Measurements from ENCODE around the gene OR6B3. TPM values are rescaled to one million over a fixed set of nuclear protein-coding genes. Genes with fewer than 3 reads are reported as not detected.

OR6B3 gene
- total RNA-seq (2014; rRNA removed; shearing (Covaris generic); ENCODE audit: low replicate concordance): not detected in 2 replicates

DNA sequence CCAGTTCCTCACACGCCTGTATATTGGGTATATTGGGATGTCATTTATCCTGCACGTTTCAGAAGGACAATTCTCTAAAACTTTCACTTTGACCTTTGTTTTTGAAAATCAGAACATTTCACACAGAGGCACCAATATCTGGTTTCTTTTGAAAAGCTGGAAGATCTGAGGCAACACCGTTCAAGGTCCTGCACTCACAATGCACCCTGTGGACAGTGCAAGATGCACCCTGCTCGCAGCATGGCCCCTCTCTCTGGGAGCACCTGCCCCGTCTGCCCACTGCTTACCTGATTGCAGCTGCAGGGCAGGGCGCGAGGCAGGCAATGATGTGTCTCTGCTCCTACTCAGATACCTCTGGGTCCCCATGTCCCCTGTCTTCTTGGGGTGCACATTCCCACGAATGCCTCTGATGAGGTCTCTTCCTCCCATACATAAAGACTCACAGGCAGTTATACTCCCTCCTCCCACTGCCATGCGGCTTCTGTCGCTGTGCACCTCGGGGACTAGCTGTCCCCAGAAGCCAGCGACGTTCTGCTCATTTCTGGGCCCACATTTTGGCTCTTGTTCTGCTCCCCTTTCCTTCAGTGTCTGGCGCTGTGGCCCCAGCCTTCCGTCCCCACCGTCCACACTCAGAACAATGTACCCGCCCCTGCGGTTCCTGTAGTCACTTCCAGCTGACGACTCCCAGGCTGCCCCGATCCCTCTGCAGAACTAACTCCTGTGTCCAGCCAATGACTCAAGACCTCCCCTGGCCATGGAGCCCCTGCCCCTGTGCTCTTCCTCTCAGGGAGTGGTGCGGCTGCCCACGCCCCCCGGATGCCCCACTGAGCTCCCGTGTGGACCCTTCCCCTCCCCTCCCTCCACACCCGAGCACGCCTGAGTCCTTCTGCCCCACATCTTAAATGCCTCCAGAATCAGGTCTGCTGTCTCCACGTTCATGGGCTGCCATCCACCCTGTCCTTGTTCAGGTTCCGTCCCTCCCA is at the start of gene OR6B3:
TSS of gene OR6B3 (minus strand) at position 349 of the 983 bp plus-strand sequence.
- no peak within 1 kb of the TSS for H3K27ac ChIP-seq (ENCODE audit: low read length)
- H3K79me2 ChIP-seq (ENCODE audit: low read length): no peaks in the 10 kb centered on the region
- no peaks in the 10 kb centered on the region for H3K9me3 ChIP-seq (ENCODE audit: low read length)
- no peaks in the 10 kb centered on the region for H3K9me2 ChIP-seq (replicated peaks; ENCODE audit: insufficient read depth, low read length)
- H3K4me3 ChIP-seq (ENCODE audit: low read length): no peak within 1 kb of the TSS
- no peaks in the 10 kb centered on the region for H4K20me1 ChIP-seq (ENCODE audit: insufficient read depth, low read depth, low read length)
- no peak for DNase-seq
- peaks cover 7% of the 10 kb centered on the region for H3K4me1 ChIP-seq (ENCODE audit: low read length)
- H3K9ac ChIP-seq (ENCODE audit: low read length): no peak within 1 kb of the TSS
- no peaks in the 10 kb centered on the region; the same call in 1 of the 2 replicates for H3K27me3 ChIP-seq (ENCODE audit: low read length)
- H3K36me3 ChIP-seq (ENCODE audit: insufficient read depth, low read length): no peaks in the 10 kb centered on the region
- no peak within 1 kb of the TSS for H3K4me2 ChIP-seq (ENCODE audit: low read depth, low read length, poor library complexity, severe bottlenecking)
- H2AFZ ChIP-seq (ENCODE audit: low read length): no peak within 1 kb of the TSS

- no peak overlapping the region for H2AFZ ChIP-seq (ENCODE audit: low read length)
- H3K27ac ChIP-seq (ENCODE audit: low read length): no peak overlapping the region
- no peaks in the 10 kb centered on the region for H3K27me3 ChIP-seq (ENCODE audit: low read length)
- no peaks in the 10 kb centered on the region for H3K4me1 ChIP-seq (ENCODE audit: low read length)
- H3K9ac ChIP-seq (ENCODE audit: low read length): no peak overlapping the region
- H3K4me2 ChIP-seq (ENCODE audit: low read depth, low read length, poor library complexity, severe bottlenecking): no peak overlapping the region
- H3K36me3 ChIP-seq (ENCODE audit: insufficient read depth, low read length): no peaks in the 10 kb centered on the region
- no peaks in the 10 kb centered on the region for H4K20me1 ChIP-seq (ENCODE audit: insufficient read depth, low read depth, low read length)
- no peaks in the 10 kb centered on the region for H3K9me3 ChIP-seq (ENCODE audit: low read length)
- DNase-seq: no peak
- H3K9me2 ChIP-seq (replicated peaks; ENCODE audit: insufficient read depth, low read length): no peaks in the 10 kb centered on the region
- H3K79me2 ChIP-seq (ENCODE audit: low read length): no peaks in the 10 kb centered on the region
- no peak overlapping the region for H3K4me3 ChIP-seq (ENCODE audit: low read length)
Measured at GRCh38 chr2:240098349-240098748, 45.0 kb upstream of the OR6B3 start.

GRCh38 chr2:240095556-240096523 is 42.5 kb upstream of the OR6B3 start:
- Histone ChIP-seq H3K4me1 (ENCODE audit: low read length) (no peaks in the 10 kb centered on the region), H3K9me2 (replicated peaks; ENCODE audit: insufficient read depth, low read length) (no peaks in the 10 kb centered on the region), H3K36me3 (ENCODE audit: insufficient read depth, low read length) (no peaks in the 10 kb centered on the region), H3K27me3 (ENCODE audit: low read length) (no peaks in the 10 kb centered on the region), H3K79me2 (ENCODE audit: low read length) (no peaks in the 10 kb centered on the region), H3K9ac (ENCODE audit: low read length) (no peak overlapping the region), H4K20me1 (ENCODE audit: insufficient read depth, low read depth, low read length) (no peaks in the 10 kb centered on the region), H3K4me2 (ENCODE audit: low read depth, low read length, poor library complexity, severe bottlenecking) (no peak overlapping the region), H2AFZ (ENCODE audit: low read length) (no peak overlapping the region), H3K9me3 (ENCODE audit: low read length) (no peaks in the 10 kb centered on the region), H3K27ac (ENCODE audit: low read length) (no peak overlapping the region), H3K4me3 (ENCODE audit: low read length) (no peak overlapping the region)
- DNase-seq: no peak

DNA sequence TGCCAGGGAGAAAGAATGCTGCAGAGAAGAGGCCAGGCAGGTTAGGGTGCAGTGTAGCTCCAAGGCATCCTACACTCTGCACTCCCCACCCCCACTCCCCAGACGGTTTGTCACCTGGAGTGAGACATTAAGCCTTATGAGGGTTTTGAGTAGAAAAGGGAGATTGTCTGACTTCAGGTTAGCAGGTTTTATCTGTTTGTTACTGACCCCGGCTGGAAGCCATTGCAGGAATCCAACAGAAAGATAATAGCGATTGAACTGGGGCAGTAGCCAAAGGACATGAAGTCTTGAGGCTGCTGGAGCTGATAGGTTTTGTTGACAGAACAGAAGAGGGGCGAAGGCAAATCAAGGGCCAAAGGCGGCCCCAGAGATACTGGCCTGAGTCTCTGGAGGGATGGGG is 36.0 kb upstream of the OR6B3 start:
- no peak for DNase-seq
- H3K27ac ChIP-seq (ENCODE audit: low read length): no peak overlapping the region
- H3K9me3 ChIP-seq (ENCODE audit: low read length): peaks cover 6% of the 10 kb centered on the region
- no peak overlapping the region for H3K4me2 ChIP-seq (ENCODE audit: low read depth, low read length, poor library complexity, severe bottlenecking)
- no peaks in the 10 kb centered on the region for H3K79me2 ChIP-seq (ENCODE audit: low read length)
- no peak overlapping the region for H3K9ac ChIP-seq (ENCODE audit: low read length)
- H2AFZ ChIP-seq (ENCODE audit: low read length): no peak overlapping the region
- no peaks in the 10 kb centered on the region for H3K4me1 ChIP-seq (ENCODE audit: low read length)
- H3K9me2 ChIP-seq (replicated peaks; ENCODE audit: insufficient read depth, low read length): no peaks in the 10 kb centered on the region
- H3K4me3 ChIP-seq (ENCODE audit: low read length): no peak overlapping the region
- H3K27me3 ChIP-seq (ENCODE audit: low read length): no peaks in the 10 kb centered on the region
- H3K36me3 ChIP-seq (ENCODE audit: insufficient read depth, low read length): no peaks in the 10 kb centered on the region
- no peaks in the 10 kb centered on the region for H4K20me1 ChIP-seq (ENCODE audit: insufficient read depth, low read depth, low read length)

DNA sequence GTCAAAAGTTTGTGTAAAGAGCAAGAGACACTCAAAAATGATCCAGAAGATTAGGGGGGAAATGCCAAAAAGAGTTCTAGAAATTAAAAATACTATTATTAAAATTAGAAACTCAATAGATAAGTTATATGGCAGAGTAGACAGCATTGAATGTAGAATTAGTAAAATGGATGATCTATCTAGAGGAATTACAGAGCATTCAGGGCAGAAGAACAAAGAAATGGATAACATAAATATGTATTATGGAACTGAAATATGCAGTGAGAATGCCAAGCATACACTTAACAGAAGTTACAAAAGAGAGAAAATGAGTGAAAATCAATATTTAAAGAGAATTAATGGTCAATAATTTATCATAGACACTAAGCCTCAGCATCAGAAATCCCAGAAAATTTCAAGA is 33.2 kb upstream of the OR6B3 start:
- Histone ChIP-seq H3K27ac (ENCODE audit: low read length) (no peak overlapping the region), H3K4me3 (ENCODE audit: low read length) (no peak overlapping the region), H3K9me2 (replicated peaks; ENCODE audit: insufficient read depth, low read length) (no peaks in the 10 kb centered on the region), H3K27me3 (ENCODE audit: low read length) (no peaks in the 10 kb centered on the region), H3K9ac (ENCODE audit: low read length) (no peak overlapping the region), H3K79me2 (ENCODE audit: low read length) (no peaks in the 10 kb centered on the region), H3K36me3 (ENCODE audit: insufficient read depth, low read length) (no peaks in the 10 kb centered on the region), H3K4me2 (ENCODE audit: low read depth, low read length, poor library complexity, severe bottlenecking) (no peak overlapping the region), H3K9me3 (ENCODE audit: low read length) (peaks cover 6% of the 10 kb centered on the region), H3K4me1 (ENCODE audit: low read length) (no peaks in the 10 kb centered on the region), H4K20me1 (ENCODE audit: insufficient read depth, low read depth, low read length) (no peaks in the 10 kb centered on the region), H2AFZ (ENCODE audit: low read length) (no peak overlapping the region)
- no peak for DNase-seq

- H3K27me3 ChIP-seq (ENCODE audit: low read length): 0 out of 2 replicates have a peak, but pooled peaks cover 4% of the 10 kb centered on the region
- no peaks in the 10 kb centered on the region for H3K79me2 ChIP-seq (ENCODE audit: low read length)
- H4K20me1 ChIP-seq (ENCODE audit: insufficient read depth, low read depth, low read length): no peaks in the 10 kb centered on the region
- no peak overlapping the region for H3K9ac ChIP-seq (ENCODE audit: low read length)
- H3K9me3 ChIP-seq (ENCODE audit: low read length): peaks cover 9% of the 10 kb centered on the region
- H2AFZ ChIP-seq (ENCODE audit: low read length): no peak overlapping the region
- H3K36me3 ChIP-seq (ENCODE audit: insufficient read depth, low read length): no peaks in the 10 kb centered on the region
- H3K4me1 ChIP-seq (ENCODE audit: low read length): no peaks in the 10 kb centered on the region
- H3K4me2 ChIP-seq (ENCODE audit: low read depth, low read length, poor library complexity, severe bottlenecking): no peak overlapping the region
- H3K27ac ChIP-seq (ENCODE audit: low read length): no peak overlapping the region
- no peak overlapping the region for H3K4me3 ChIP-seq (ENCODE audit: low read length)
- no peaks in the 10 kb centered on the region for H3K9me2 ChIP-seq (replicated peaks; ENCODE audit: insufficient read depth, low read length)
- no peak for DNase-seq
Measured at GRCh38 chr2:240078631-240079030, 25.3 kb upstream of the OR6B3 start.

GRCh38 chr2:240077442-240077841 is 24.1 kb upstream of the OR6B3 start:
- Histone ChIP-seq H3K4me2 (ENCODE audit: low read depth, low read length, poor library complexity, severe bottlenecking) (no peak overlapping the region), H3K36me3 (ENCODE audit: insufficient read depth, low read length) (no peaks in the 10 kb centered on the region), H3K27ac (ENCODE audit: low read length) (no peak overlapping the region), H3K4me3 (ENCODE audit: low read length) (no peak overlapping the region), H4K20me1 (ENCODE audit: insufficient read depth, low read depth, low read length) (no peaks in the 10 kb centered on the region), H3K9ac (ENCODE audit: low read length) (no peak overlapping the region), H3K27me3 (ENCODE audit: low read length) (0 out of 2 replicates have a peak, but pooled peaks cover 4% of the 10 kb centered on the region), H3K9me2 (replicated peaks; ENCODE audit: insufficient read depth, low read length) (no peaks in the 10 kb centered on the region), H3K4me1 (ENCODE audit: low read length) (no peaks in the 10 kb centered on the region), H3K79me2 (ENCODE audit: low read length) (no peaks in the 10 kb centered on the region), H3K9me3 (ENCODE audit: low read length) (peaks cover 9% of the 10 kb centered on the region), H2AFZ (ENCODE audit: low read length) (no peak overlapping the region)
- no peak for DNase-seq

DNA sequence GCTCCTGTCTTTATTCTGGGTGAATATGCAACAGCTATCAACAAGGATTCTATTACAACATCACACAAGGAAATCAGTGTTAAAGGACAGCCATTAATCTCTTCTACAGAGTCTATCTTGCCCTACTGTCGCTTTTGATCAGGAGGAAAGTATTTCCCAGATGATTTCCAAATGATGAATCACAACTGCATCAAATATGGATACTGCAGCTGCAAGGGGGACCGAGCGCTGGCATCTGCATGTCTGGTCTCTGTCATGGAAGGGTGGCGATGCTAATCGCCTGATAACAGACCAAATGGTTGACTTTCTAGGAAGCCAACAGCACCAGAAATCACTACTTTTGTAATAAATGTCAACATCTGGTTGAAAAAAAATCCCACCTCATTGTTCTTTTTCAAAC is 21.2 kb upstream of the OR6B3 start:
- Histone ChIP-seq H3K36me3 (ENCODE audit: insufficient read depth, low read length) (no peaks in the 10 kb centered on the region), H3K4me1 (ENCODE audit: low read length) (no peaks in the 10 kb centered on the region), H4K20me1 (ENCODE audit: insufficient read depth, low read depth, low read length) (no peaks in the 10 kb centered on the region), H3K9ac (ENCODE audit: low read length) (no peak overlapping the region), H3K79me2 (ENCODE audit: low read length) (no peaks in the 10 kb centered on the region), H3K9me3 (ENCODE audit: low read length) (peaks cover 9% of the 10 kb centered on the region), H2AFZ (ENCODE audit: low read length) (no peak overlapping the region), H3K9me2 (replicated peaks; ENCODE audit: insufficient read depth, low read length) (no peaks in the 10 kb centered on the region), H3K27me3 (ENCODE audit: low read length) (0 out of 2 replicates have a peak, but pooled peaks cover 4% of the 10 kb centered on the region), H3K4me2 (ENCODE audit: low read depth, low read length, poor library complexity, severe bottlenecking) (no peak overlapping the region), H3K27ac (ENCODE audit: low read length) (no peak overlapping the region), H3K4me3 (ENCODE audit: low read length) (no peak overlapping the region)
- no peak for DNase-seq
